CD4-positive, alpha-beta T cell treated with Interleukin-6 for 4 hours (primary cell): ENCODE results near the gene OSBPL10.

ENCODE experiments used
- DNase-seq: peaks from one replicate; pipeline ENCODE4 v3.0.0-alpha.2; 2020; ENCODE audit warnings: mixed read lengths

The OSBPL10 gene

DNA sequence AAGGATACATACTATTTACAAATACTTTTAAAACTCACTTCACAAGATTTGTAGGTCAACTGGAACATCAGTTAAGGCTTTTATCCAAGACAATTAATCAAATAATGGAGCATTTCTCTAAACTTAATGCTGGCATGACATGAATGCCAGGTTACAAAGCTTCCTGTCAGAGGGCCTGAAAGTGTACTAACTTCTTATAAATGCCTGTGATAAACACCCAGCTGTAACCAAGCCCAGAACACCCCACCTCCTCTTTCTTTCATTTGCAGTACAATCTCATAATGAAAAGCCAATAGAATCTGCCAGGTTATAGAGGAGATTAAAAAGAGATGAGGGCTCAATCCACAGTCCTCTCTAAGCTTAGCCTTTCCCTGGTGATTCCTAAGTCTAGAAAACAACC, 214.4 kb downstream of the OSBPL10 start:
- DNase-seq, result no peak

DNA sequence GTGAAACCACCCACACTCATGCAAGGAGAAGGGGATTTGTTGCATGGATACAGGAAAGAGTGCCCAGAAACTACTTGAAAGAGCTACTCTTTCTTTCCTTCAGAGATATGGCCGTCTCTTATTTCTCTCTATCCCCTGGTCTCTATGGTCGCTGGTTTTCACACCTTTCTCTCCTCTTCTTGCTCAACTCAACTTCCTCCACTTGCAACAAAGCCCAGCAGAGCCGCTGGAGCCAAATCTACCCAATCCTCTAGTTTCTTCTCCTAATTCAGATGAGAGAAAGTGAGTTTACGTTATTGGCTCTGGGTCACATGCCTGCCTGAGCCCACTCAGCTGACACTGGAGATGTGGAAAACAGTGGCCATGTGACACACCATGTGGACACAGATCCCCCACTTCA, 215.2 kb downstream of the OSBPL10 start:
- DNase-seq, result no peak

DNA sequence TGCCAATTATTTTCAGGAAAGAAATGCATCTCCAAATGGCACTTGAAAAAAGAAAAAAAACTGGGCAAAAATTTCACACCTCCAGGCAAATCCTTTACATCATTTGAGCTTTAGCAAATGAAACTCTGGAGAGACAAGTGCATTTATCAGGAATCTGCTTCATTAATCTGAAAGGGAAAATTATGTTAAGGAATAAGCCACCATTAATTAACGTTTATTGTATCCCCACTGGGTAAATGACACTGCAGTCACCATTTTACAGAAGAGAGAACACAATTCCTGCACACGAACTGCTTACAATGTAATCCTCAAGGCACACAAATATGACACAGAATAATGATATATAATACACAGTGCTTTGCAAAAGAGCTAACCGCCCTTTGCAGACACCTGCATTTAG, 217.3 kb downstream of the OSBPL10 start:
- DNase-seq, result no peak

DNA sequence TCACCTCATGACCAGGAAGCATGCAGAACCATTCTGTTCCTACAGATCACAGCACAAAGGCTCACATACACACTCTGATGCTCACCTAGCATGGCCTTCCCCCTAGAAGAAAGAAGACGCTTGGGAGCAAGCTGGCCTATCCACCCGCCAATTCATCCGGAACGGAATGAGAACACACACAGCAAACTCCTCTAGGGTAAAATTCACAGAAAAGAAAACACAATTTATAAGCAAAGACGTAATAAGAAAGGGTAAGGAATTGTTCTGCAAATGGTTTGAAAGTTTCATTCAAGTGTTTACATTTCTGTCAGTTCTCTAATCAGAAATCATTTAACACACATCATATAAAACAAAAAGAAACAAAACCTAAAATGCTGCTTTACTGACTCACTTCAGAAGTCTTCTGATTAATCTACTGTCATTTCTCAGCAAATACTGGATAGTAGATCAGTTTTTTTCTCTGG, 218.1 kb downstream of the OSBPL10 start:
- DNase-seq, result no peak

DNA sequence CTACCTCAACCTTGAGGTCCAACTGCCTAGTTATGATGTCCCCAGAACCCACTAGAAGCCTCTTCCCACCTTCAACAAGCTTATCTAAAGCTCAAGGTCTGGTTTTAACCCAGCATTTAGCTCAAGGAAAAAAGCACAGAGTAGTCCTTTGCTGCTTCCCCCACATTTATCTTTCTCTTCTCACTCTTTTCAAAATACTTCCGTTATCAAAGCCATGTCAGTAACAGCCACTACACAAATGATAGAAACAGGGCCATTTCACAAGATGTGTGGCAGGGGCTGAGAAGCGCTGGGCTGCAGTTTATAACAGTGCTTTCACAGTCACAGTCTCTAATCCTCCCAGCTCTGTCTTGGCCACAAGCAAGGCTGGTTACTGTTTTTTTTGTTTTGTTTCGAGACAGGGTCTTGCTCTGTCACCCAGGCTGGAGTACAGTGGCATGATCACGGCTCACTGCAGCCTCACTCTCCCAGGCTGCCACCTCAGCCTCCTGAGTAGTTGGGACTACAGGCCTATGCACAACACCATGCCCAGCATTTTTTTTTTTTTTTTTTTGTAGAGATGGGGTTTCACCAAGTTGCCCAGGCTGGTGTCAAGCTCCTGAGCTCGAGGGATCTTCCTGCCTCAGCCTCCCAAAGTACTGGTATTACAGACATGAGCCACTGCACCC, 218.8 kb downstream of the OSBPL10 start:
- no peak for DNase-seq

DNA sequence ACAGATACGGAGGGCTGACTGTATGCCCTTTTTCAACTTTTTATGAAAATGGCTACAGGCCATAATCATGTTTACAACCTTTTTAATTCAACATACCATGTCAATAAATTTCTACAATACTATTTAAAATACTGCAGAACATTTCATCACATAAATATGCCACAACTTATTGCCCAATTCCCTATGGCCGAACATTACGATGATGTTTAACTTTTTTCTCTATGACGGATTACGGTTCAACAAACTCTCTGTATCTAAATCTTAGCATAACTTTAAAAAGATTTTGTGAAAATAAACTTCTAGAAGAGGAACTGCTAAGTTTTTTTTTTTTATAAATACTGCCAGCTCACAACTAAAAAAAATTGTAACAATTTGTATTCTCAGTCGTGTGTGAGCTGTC, 220.4 kb downstream of the OSBPL10 start:
- no peak for DNase-seq

DNA sequence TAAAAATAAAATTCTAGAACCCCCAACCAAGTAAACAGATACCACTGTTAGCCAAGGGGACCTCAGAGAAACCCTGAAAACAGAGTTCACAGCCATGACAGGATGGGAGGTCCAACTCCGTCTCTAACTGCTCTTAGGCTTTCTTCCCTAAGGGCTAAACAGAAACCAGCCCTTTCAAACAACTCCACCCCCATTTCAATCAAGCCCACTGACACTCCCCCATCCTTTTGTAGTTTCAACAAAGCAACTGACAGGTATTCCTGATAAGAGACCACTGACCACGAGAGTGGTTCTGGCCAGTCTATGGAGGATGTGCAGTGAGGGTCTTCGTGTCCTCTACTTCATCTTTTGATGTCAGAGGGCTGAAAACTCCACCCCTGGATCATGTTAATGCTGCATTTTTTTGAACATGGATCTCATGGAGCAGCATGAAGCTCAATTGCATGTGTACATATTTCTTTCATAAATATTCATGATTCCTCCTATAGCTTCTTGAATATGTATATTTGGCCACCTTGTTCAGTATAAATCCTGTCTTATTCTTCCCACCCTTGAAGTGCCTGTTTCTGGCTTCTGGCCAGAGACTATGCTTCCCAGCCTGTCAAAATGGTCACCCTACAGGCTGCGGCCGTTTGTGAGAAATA, 222.6 kb downstream of the OSBPL10 start:
- DNase-seq, result no peak

DNA sequence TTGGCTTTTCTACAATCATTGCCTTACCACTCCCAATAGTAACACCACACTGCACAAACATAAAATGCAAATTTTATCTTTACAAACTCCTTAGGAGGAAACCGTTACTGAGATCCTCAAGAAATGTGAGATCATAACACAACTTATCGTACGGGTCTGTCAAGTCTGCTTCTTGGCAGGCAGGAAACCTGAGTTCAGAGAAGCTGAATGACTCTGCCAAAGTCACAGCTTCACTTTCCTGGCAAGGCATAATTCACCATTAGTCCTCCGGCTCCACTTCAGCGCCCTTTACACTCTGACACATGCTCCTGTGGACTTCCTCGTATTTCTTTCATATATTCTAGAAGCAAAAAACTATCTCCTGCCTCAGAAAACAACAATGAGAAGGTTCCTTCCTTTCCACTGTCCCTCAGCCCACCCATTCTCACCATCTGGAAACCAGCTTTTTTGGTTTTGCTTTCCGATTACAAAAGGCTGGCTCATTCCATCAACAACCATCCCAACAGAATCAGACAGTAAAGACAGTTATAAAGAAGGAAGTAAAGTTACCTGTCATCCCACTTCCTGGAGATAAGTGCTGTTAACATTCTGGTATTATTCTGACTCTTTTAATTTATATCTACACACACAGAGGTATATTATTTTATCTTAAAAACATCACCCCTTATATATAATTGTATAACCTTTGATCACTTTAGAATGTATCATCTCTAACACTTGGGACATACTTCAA, 225.0 kb downstream of the OSBPL10 start:
- no peak for DNase-seq

DNA sequence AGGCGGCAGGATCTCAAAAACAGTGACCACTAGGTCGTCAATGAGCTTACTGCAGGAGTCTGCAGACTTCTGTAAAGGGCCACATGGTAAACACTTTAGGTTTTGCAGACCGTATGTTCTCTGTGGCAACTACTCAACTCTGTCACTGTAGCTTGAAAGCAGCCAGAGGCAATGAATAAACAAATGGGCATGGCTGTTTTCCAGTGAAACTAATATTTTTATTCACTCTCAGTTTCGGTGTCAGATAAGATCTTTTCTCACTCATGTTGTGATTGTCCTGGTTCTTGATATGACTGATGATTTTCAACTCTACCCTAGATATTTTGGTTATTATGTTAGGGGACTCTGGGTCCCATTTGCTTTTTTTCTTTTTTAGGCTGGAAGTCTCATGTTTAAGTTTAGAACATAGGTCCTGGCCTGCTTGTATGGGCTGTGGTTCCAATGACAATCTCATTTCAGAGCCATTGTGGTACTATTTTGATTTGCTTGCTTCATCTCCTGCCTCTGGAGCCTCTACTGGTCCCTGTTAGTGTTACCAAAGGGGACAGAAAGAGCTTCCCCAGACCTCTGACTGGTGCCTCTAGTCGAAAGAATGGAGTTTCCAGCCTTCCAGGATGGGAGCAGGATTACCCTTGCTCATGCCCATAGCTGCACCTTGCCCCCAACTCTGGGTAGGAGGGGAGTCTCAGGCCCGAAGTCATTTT, 226.3 kb downstream of the OSBPL10 start:
- DNase-seq, result no peak

DNA sequence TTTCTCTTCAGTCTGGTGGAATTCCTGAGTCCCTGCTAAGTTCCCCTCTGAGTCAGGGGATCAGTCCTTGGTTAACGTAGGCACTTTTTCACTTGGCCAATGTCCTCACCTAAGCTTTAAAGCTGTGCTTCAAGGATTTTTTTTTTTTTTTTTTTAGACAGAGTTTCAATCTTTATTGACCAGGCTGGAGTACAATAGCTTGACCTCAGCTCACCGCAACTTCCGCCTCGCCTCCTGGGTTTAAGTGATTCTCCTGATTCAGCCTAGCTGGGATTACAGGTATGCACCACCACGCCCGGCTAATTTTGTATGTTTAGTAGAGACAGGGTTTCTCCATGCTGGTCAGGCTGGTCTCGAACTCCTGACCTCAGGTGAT, 228.0 kb downstream of the OSBPL10 start:
- no peak for DNase-seq

DNA sequence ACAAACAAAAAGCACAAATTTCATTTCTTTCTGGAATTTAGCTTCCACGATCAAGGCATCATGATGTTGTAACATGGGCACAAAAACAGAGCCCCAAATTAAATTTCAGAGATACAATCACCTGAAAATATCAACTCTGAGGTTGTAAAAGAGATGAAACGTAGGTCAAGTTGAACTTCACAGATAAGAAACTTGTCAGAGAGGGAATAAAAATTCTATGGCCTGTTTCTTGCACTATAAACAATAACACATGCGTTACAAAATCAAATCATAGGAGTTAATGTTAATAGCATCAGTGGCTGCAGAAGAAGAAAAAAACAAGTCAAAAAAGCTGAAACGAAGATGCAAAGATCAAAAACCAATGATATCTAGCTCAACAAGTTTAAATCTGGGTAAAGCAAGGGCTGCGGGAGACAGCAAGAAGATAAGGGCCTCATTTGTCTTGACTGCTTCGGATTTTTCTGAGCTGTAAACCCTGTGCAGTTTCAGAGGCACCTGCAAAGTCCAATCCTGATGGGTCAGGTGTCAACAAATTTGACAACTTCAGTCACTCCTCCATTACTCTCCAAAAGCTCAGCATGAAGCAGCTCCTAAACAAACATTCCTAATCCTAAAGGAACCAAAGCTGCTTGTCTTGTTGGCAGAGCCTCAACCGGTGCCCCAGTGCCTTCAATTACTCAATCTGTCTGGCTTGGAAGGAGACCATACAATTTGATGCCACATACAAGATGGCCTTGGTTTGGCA, 228.6 kb downstream of the OSBPL10 start:
- no peak for DNase-seq

DNA sequence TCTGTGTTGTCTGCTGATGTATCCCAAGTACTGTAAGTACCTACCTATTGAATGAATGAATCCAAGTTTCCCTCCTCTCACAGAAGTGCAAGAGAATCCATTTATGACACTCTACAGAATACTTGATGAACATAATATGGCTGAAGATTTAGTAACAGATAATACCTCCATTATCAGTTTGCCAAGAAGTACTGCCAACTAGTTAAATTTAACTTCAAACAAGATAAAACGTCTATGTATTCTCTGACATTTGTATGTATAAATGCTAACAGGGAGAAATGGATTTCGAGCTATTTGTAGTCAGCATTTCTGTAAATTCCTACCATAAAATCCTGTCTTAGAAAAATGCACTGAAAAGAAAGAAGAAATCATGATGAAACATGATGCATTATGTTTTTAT, 230.7 kb downstream of the OSBPL10 start:
- no peak for DNase-seq

DNA sequence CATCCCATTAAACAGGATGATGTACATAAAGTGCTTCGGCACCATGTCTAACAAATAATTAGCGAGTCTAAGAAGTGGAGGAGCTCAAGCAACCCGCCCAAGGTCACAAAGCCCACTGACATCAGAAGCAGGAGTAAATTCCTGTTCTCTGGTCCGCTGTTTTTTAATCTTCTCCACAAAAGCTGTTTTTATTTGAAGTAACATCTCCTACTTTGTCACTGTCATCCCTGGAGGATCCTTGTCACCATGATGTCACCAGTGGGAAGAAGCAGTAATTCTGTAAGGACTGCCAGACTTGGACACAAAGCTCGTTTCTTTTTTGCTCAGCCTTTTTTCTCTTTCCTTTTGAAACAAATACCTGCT, 232.1 kb downstream of the OSBPL10 start:
- DNase-seq, result no peak

DNA sequence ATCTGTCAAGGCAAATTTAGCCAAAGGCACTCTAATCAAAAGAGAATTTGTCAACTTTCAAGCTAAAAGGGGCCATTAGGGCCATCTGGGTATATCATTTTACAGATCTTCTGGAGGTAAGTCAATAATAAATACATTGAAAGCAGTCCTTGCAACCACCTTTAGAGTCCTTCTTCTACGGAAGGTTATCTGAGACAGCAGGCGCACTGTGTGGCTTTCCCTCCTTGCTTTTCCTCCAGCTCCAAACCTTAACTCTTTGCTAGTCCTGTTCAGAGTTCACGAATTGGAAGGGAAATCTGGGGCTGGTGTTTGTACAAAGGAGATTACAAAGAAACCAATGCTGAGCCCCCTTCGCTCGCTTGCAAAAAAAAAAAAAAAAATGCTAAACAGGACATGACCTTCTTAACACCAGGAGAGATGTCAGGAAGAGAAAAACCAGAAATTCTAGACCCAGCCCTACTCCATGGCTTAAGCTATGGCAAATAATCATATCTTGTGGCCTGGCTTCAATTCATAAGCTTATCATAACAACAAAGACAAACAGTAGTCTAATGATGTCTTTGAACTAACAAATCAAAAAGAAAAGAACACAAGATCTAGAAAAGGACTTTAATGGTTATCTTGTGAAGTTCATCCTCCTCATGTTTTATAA, 232.7 kb downstream of the OSBPL10 start:
- DNase-seq, result no peak

DNA sequence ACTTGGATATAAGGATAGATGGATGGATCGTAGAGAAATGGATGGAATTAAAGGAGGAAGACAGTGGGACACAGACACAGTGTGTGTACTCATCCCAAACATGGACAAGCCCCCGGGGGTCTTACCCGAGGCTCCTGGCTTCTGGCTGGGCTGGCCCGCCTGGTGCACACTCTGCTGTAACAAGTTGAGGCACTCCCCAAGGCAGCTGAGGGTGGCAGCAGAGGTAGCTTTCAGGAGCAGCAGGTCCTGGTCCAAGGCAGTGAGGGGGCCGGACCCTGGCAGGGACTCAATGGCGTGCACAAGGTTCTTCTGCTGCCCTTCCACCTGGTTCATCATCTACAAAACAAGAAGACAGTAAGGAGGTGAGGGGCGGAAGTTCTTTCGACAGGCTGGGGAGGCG, 233.3 kb downstream of the OSBPL10 start:
- no peak for DNase-seq

DNA sequence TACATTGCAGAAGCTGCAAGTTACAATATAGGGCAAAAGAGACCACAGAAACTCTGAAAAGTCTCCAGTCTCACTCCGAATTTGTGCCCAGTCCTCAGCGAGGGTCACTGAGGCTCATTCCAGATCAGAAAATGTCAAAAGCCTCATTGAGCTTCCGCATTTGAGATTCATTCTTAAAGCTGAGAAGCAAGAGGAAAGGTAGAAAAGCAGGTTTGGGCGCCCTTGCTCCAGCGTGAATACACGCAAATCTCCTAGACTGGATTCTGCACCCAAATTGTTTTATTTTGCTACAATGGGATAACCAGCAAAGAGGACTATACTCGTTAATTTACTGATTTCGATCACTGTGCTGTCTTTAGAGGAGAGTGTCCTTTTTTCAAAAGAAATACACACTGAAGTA, 236.1 kb downstream of the OSBPL10 start:
- DNase-seq, result no peak

DNA sequence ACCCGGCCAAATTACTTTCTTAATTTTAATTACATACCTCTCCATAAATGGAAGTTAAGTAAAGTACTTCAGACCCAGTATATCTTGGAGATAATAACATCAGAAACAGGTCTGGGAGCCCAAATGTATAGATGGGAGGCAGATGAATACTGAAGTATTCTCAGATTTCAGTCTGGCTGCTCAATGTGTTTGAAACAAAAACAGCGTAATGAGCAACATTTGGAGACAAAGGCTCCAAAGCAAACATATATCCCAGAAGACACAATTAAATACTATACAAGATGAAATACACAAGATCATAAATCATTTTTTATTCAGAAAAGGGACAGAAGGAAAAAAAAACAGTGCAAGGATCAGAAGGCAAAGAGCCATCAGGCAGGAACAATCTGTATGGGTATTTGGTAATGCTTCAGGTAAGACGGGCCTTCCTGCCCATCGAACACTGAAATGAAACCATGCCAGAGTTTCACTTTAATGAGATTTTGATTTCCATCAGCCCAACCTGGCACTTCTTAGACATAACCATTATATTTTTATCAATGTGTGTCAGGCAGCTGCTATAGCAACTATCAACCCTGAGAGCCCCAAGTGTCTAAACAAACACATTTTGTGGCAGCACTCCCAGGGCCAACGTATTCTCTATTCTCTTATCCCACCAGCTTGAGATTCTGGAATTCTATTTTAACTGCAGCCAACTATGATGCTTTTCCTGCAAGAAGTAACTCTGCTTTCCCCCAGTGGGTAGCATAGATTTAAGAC, 237.6 kb downstream of the OSBPL10 start:
- DNase-seq, result no peak

DNA sequence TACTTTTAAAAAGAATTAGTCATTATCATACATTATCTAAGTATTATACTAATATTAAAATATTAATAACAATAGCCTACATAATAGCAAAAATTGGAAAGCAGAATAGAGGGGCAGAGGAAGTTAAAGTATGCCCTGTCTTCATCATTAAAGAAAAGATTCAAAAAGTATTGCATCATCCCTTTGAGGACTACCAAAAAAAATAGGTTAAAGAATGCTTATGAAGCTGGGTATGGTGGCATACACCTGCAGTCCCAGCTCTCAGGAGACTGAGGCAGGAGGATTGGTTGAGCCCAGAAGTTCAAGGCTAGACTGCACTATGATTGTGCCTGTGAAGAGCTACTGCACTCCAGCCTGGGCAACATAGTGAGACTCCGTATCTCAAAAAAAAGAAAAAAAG, 240.7 kb downstream of the OSBPL10 start:
- no peak for DNase-seq

DNA sequence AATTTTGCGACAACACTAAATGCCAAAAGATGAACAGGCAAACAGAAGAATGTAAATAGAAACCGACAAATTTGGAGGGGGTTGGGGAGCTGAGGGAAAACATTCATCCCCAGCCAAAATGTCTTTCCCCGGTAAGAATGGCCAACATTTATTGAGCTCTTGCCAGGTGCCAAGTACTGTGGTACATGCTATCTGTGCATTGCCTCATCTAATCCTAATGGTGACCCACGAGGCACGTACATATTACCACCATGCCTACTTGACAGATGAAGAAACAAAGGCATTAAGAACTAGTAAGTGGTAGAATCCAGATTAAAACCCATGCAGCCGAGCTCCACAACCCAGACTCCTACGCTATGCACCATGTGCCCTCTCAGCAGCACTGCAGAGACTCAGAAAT, 242.7 kb downstream of the OSBPL10 start:
- no peak for DNase-seq

DNA sequence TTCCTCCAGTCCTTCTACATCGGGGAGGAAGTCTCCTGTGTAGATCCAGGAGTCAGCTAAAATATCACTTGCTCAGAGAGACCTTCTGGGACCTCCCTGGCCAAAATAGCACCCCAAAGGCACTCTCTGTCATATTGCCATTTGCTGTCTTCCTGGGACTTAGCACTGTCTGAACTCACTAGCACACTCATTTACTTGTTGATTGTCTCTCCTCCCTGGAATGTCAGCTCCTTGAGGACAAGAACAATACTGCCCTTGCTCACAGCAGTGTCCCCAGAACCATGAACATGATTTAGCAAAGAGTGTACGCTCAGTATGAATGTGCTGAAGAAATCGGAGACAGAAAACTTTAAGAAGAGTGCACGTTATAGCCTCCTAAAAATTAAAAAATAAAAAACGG, 245.4 kb downstream of the OSBPL10 start:
- no peak for DNase-seq

DNA sequence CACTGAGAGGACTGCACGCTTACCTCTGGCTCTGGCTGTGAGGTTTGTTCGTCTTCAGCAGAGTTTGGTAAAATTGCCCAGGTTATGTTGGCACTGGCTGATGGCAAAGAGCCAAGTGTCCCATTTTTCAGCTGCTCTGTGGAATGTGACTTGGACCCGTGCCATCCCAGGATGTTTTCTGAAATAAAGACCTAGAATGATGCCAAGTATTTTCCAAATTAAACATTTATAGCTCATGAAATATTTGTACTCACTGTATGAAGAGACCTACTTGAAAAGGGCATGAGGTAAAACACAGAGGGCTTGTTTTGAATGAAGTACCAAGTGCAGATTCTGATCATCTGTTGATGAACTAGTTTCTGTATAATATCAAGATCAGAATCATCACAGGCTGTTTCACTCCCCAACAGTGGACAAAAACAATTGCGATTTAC, 247.8 kb downstream of the OSBPL10 start:
- no peak for DNase-seq

DNA sequence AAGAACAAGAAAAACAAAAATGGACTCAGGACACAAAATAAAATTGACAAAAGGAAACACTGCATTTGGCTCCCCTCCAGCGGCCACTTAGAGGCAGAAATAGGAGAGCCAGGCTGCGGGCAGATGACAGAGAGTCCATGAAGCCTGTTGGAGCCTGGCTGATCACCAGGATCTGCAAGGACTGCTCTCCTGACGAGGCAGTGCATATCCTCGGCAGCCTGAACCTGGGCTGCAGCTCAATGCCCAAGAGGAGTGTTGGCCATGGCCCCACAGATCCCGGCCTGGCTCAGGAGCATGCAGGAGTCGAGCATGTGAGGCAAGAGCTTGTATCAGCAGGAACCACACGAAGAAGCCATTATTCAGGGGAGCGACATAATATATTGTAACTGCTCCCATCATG, 248.5 kb downstream of the OSBPL10 start:
- no peak for DNase-seq
